ENCODE data around the gene PCED1B. TPM values are rescaled to one million over a fixed set of nuclear protein-coding genes. Genes with fewer than 3 reads are reported as not detected.

The PCED1B gene
- total RNA-seq, 1 donor from 2014 or later = 7.6 TPM

DNA sequence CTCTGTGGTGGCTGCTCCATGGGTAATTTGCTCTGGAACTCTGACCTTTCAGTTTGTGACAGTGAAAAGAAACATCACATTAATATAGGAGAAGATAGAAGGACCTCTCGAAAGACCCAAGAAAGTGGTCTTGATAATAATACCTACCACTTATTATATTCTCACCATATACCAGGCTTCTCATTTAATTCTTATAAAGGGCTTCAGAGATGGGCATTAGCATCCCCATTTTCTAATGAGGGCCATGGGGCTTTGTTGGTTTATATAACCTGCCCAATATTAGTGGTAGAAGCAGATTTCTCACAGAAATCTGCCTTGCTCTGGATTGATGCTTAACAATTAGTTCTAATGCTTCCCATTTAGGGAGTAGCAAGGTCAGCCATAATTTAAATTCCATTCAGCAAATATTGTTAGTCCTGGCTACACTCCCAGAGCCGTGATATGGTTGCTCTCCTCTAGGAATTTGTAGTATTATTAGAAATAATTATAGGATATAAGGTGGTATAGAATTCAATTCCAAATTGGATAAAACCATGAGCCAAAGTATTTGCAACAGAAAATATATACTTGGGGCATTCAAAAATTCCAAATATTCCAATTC is 7.8 kb downstream of the PCED1B start:
- intact Hi-C loops (cut with DNase I) = no loop called here
- Histone ChIP-seq H3K4me3 (no peak overlapping the region), H3K27me3 (no peaks in the 10 kb centered on the region), H3K4me1 (peaks cover 26% of the 10 kb centered on the region), H3K27ac (no peak overlapping the region), H3K36me3 (no peaks in the 10 kb centered on the region), H3K9me3 (no peaks in the 10 kb centered on the region)
- TF ChIP-seq, protein P1, sequence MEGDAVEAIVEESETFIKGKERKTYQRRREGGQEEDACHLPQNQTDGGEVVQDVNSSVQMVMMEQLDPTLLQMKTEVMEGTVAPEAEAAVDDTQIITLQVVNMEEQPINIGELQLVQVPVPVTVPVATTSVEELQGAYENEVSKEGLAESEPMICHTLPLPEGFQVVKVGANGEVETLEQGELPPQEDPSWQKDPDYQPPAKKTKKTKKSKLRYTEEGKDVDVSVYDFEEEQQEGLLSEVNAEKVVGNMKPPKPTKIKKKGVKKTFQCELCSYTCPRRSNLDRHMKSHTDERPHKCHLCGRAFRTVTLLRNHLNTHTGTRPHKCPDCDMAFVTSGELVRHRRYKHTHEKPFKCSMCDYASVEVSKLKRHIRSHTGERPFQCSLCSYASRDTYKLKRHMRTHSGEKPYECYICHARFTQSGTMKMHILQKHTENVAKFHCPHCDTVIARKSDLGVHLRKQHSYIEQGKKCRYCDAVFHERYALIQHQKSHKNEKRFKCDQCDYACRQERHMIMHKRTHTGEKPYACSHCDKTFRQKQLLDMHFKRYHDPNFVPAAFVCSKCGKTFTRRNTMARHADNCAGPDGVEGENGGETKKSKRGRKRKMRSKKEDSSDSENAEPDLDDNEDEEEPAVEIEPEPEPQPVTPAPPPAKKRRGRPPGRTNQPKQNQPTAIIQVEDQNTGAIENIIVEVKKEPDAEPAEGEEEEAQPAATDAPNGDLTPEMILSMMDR (IDR thresholded peaks at IDR 0.05) = no peak
- DNase-seq (no peak), ATAC-seq (no peak)

DNA sequence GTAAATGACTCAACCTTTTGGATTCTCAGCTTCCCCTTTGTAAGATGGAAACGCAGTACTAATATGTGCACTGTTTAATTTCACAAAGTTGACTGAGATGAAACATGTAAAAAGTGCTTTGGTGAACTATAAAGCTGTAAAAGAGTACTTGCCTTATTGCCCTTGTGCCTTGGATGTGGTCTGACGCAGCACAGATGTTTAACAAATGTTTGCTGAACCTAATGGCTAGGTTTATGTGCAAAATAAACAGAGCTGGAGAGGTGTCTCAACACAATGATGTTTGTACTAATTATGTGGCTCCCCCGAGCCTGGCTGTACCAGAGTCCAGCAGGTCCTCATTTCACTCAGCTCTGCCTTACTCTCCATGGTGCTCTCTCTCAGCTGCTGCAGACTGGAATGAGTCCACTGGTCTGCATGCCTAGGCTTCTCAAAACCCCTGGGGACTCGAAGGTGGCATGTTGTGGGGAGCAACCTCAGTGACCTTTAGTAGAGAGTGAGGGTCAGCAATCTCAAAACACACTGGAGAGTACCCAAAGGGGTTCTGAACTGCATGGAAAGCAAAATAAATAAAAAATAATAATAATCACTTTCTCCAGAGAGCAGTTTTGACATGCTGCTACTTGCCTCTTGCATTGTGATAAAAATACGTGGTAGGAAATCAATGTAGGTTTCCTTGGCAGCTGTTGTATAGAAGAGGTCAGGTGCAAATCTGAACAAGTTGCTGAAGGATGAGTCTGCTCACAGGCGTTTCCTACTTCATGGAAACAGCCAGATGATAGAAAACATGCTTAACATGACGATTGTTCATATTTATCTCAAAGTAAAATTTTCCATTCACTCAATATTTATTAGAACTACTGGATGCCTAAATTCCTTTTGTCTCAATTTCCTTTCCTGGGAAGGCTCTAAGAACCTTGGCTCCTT is 8.9 kb downstream of the PCED1B start:
- Histone ChIP-seq H3K4me3 (no peak overlapping the region), H3K4me1 (peaks cover 18% of the 10 kb centered on the region), H3K36me3 (no peaks in the 10 kb centered on the region), H3K27me3 (no peaks in the 10 kb centered on the region), H3K9me3 (no peaks in the 10 kb centered on the region), H3K27ac (no peak overlapping the region)
- TF ChIP-seq, protein P1 (IDR thresholded peaks at IDR 0.05) = no peak
- intact Hi-C loops (cut with DNase I) = no loop called here
- DNase-seq = no peak
- ATAC-seq = peak; percentile 28

DNA sequence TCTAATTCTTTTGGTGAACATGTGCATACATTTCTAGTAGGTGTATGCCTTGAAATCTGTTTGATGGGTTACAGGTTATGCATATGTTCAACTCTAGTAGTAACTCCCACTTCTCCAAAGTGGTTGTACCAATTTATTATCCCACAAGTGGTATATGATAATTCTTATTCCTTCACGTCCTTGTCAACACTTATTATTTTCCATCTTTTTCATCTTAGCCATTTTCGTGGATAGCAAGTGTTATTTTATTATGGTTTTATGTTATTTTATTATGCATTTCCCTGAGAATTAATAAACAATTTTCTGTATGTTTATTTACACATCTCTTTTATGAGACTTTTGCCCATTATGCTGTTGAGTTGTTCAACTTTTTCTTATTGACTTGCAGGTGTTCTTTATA is 11.6 kb downstream of the PCED1B start:
- Histone ChIP-seq H3K36me3 (no peaks in the 10 kb centered on the region), H3K27me3 (no peaks in the 10 kb centered on the region), H3K27ac (no peak overlapping the region), H3K4me3 (no peak overlapping the region), H3K9me3 (no peaks in the 10 kb centered on the region), H3K4me1 (peaks cover 10% of the 10 kb centered on the region)
- DNase-seq (no peak), ATAC-seq (no peak)
- TF ChIP-seq, protein P1 (IDR thresholded peaks at IDR 0.05) = no peak
- intact Hi-C loops (cut with DNase I) = no loop called here

DNA sequence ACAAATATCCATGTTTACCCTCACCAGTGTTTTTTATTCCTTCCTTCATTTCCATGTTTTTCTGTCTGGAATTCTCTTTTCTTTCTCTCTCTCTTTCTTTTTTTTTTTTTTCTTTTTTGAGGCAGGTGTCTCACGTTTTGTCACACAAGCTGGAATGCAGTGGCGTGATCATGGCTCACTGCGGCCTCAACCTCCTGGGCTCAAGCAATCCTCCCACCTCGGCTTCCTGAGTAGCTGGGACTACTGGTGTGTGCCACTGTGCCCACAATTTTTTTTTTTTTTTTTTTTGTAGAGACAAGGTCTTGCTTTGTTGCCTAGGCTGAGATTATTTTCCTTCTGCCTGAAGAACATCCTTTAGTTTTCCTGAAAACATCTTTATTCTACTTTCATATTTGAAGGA is 15.4 kb downstream of the PCED1B start:
- Histone ChIP-seq H3K4me3 (no peak overlapping the region), H3K4me1 (no peaks in the 10 kb centered on the region), H3K27me3 (no peaks in the 10 kb centered on the region), H3K27ac (no peak overlapping the region), H3K36me3 (no peaks in the 10 kb centered on the region), H3K9me3 (no peaks in the 10 kb centered on the region)
- DNase-seq (no peak), ATAC-seq (no peak)
- TF ChIP-seq, protein P1 (IDR thresholded peaks at IDR 0.05) = no peak
- intact Hi-C loops (cut with DNase I) = no loop called here

DNA sequence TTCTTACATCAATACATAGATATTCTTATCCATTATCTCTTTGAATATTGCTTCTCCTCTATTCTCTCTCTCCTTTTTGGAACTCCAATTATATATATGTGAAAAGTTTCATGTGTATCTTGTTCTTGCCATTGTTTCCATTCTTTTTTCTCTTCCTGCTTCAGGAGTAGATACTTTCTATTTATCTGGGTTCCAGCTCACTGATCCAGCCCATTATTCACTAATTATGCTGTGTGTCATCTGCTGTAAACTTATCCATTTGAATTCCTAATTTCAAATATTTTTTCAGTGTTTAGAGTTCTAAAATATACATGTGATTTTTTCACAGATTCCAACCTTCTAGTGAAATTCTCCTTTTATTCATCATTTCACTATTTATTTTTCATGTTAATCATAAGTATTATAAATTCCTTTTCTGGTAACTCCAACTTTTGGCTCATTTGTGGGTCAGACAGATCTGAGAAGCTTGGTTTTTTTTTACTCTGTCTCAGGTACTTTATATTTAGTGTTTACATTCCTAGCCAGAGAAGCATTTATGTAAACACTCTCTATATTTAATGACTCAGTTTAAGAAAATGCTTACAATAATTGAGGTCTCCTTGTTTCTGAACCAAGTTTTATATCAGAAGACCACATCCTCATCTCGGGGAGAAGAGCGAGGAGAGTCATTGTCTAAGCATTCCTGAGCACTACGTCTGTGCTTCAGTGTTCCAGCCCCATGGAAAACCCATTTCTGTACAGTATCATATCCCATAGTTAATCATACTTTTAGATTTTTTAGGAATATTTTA is 16.2 kb downstream of the PCED1B start:
- Histone ChIP-seq H3K27ac (no peak overlapping the region), H3K4me3 (no peak overlapping the region), H3K9me3 (no peaks in the 10 kb centered on the region), H3K27me3 (no peaks in the 10 kb centered on the region), H3K36me3 (no peaks in the 10 kb centered on the region), H3K4me1 (no peaks in the 10 kb centered on the region)
- DNase-seq = no peak
- intact Hi-C loops (cut with DNase I) = no loop called here
- TF ChIP-seq, protein P1 (IDR thresholded peaks at IDR 0.05) = no peak
- ATAC-seq = no peak
